ENCODE measurements around the gene CYP20A1. TPM values are rescaled to one million over a fixed set of nuclear protein-coding genes. Genes with fewer than 3 reads are reported as not detected.

Gene CYP20A1
- total RNA-seq, 2 donors from 2014 or later: 16.0 to 18.2 TPM

- Histone ChIP-seq H3K27me3 (no peaks in the 10 kb centered on the region), H3K9ac (ENCODE audit: low read depth in 2 of 2, low read length in 2 of 2) (no peak overlapping the region), H3K27ac (no peak overlapping the region), H3K9me3 (no peaks in the 10 kb centered on the region), H3K4me1 (no peaks in the 10 kb centered on the region), H3K36me3 (no peaks in the 10 kb centered on the region), H3K4me3 (no peak overlapping the region)
- TF ChIP-seq, protein P1, sequence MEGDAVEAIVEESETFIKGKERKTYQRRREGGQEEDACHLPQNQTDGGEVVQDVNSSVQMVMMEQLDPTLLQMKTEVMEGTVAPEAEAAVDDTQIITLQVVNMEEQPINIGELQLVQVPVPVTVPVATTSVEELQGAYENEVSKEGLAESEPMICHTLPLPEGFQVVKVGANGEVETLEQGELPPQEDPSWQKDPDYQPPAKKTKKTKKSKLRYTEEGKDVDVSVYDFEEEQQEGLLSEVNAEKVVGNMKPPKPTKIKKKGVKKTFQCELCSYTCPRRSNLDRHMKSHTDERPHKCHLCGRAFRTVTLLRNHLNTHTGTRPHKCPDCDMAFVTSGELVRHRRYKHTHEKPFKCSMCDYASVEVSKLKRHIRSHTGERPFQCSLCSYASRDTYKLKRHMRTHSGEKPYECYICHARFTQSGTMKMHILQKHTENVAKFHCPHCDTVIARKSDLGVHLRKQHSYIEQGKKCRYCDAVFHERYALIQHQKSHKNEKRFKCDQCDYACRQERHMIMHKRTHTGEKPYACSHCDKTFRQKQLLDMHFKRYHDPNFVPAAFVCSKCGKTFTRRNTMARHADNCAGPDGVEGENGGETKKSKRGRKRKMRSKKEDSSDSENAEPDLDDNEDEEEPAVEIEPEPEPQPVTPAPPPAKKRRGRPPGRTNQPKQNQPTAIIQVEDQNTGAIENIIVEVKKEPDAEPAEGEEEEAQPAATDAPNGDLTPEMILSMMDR (IDR thresholded peaks at IDR 0.05): no peak
- DNase-seq: no peak
- intact Hi-C loops (cut with DNase I): no loop called here
Observed at GRCh38 chr2:203346612-203347011, 107.8 kb downstream of the CYP20A1 start.

- DNase-seq: no peak
- H3K27ac ChIP-seq: no peak overlapping the region
- H3K36me3 ChIP-seq: no peaks in the 10 kb centered on the region
- no peaks in the 10 kb centered on the region for H3K27me3 ChIP-seq
- no peaks in the 10 kb centered on the region for H3K9me3 ChIP-seq
- H3K9ac ChIP-seq (ENCODE audit: low read depth in 2 of 2, low read length in 2 of 2): no peak overlapping the region
- TF ChIP-seq, protein P1 (IDR thresholded peaks at IDR 0.05): no peak
- intact Hi-C loops (cut with DNase I): no loop called here
- no peaks in the 10 kb centered on the region for H3K4me1 ChIP-seq
- H3K4me3 ChIP-seq: no peak overlapping the region
Observed at GRCh38 chr2:203347375-203347774, 108.6 kb downstream of the CYP20A1 start.

- intact Hi-C loops (cut with DNase I): no loop called here
- TF ChIP-seq, protein P1 (IDR thresholded peaks at IDR 0.05): no peak
- H3K27me3 ChIP-seq: no peaks in the 10 kb centered on the region
- no peaks in the 10 kb centered on the region for H3K4me1 ChIP-seq
- H3K9ac ChIP-seq (ENCODE audit: low read depth in 2 of 2, low read length in 2 of 2): no peak overlapping the region
- no peak overlapping the region for H3K4me3 ChIP-seq
- no peaks in the 10 kb centered on the region for H3K36me3 ChIP-seq
- no peaks in the 10 kb centered on the region for H3K9me3 ChIP-seq
- no peak overlapping the region for H3K27ac ChIP-seq
- no peak for DNase-seq
Observed at GRCh38 chr2:203352604-203353255, 113.9 kb downstream of the CYP20A1 start.

DNA sequence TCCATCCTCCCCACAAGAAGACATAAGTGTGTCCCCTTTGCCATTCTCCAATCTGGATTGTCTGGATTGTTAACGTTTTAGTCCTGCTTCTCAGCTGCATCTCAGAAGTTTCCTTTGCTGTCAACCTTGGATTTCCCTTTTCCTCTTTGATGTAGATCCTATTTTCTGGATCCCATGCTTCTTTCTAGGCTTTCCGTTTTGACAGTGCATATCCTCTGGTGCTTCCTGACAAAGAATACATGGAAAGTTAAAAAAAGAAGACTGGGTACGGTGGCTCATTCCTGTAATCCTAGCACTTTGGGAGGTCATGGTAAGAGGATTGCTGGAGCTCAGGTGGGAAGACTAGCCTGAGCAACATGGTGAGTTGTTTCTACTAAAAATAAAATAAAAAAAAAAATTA is 116.1 kb downstream of the CYP20A1 start:
- H3K27me3 ChIP-seq: no peaks in the 10 kb centered on the region
- H3K4me3 ChIP-seq: no peak overlapping the region
- intact Hi-C loops (cut with DNase I): no loop called here
- H3K4me1 ChIP-seq: no peaks in the 10 kb centered on the region
- TF ChIP-seq, protein P1 (IDR thresholded peaks at IDR 0.05): no peak
- no peak for DNase-seq
- H3K36me3 ChIP-seq: no peaks in the 10 kb centered on the region
- no peak overlapping the region for H3K9ac ChIP-seq (ENCODE audit: low read depth in 2 of 2, low read length in 2 of 2)
- H3K27ac ChIP-seq: no peak overlapping the region
- H3K9me3 ChIP-seq: no peaks in the 10 kb centered on the region

Other genes starting within 250 kb of the CYP20A1 start
- 10 to 100 TPM; 61.8 to 72.7 TPM for gene NBEAL1, start 224.1 kb upstream of the CYP20A1 start, total RNA-seq
- 10 to 100 TPM; 23.8 to 24.5 TPM for gene ABI2, start 89.4 kb downstream of the CYP20A1 start, total RNA-seq

Measured in colonic mucosa (tissue), 4 donors.